ENCODE results near the gene PCDHGA1.
"Not testable (repeated sequence)": the region's sequence is repeated elsewhere in the genome, so short reads cannot be mapped to it uniquely, and the experiment has no call there.

- not testable (repeated sequence) for TF ChIP-seq CTCF (conservative IDR thresholded peaks at IDR 0.05; ENCODE audit: low read depth, low read length); MXI1 (IDR thresholded peaks at IDR 0.05; ENCODE audit: borderline replicate concordance, low read depth, low read length); RCOR1 (IDR thresholded peaks at IDR 0.05; ENCODE audit: insufficient replicate concordance, low read length); SMC3 (IDR thresholded peaks at IDR 0.05; ENCODE audit: low read depth, low read length); POLR2A (IDR thresholded peaks at IDR 0.05; ENCODE audit: low read depth, low read length)
These were observed 13.4 kb upstream of the PCDHGA1 start for GRCh38 chr5:141316963-141317362.
